NCI-H1105 (cell line): ENCODE results near the gene NOTCH2NLA.
"Not testable (repeated sequence)": the region's sequence is repeated elsewhere in the genome, so short reads cannot be mapped to it uniquely, and the experiment has no call there.

Experiments used
- DNase-seq: peaks from one replicate; lab custom pipeline; 2025; lab: John Stamatoyannopoulos, UW

Gene NOTCH2NLA

GRCh38 chr1:146228710-146229477, at the start of gene NOTCH2NLA:
TSS of gene NOTCH2NLA (minus strand) at chr1:146229021. CDS start at chr1:146189337, 39,684 bp downstream.
- DNase-seq: not testable (repeated sequence)

- DNase-seq: not testable (repeated sequence)
Observed at GRCh38 chr1:146278346-146278745, 49.5 kb upstream of the NOTCH2NLA start.

GRCh38 chr1:146277087-146277486, 48.3 kb upstream of the NOTCH2NLA start:
- DNase-seq: not testable (repeated sequence)

- DNase-seq: not testable (repeated sequence)
Observed at GRCh38 chr1:146274083-146274482, 45.3 kb upstream of the NOTCH2NLA start.

GRCh38 chr1:146273194-146273593, 44.4 kb upstream of the NOTCH2NLA start:
- not testable (repeated sequence) for DNase-seq

- DNase-seq: not testable (repeated sequence)
Observed at GRCh38 chr1:146272734-146273133, 43.9 kb upstream of the NOTCH2NLA start.

GRCh38 chr1:146271977-146272376, 43.2 kb upstream of the NOTCH2NLA start:
- not testable (repeated sequence) for DNase-seq

GRCh38 chr1:146270129-146270528, 41.3 kb upstream of the NOTCH2NLA start:
- DNase-seq: not testable (repeated sequence)

GRCh38 chr1:146266179-146266748, 37.4 kb upstream of the NOTCH2NLA start:
- DNase-seq: not testable (repeated sequence)

- DNase-seq: not testable (repeated sequence)
Observed at GRCh38 chr1:146264761-146265160, 35.9 kb upstream of the NOTCH2NLA start.

- not testable (repeated sequence) for DNase-seq
Observed at GRCh38 chr1:146260006-146260730, 31.3 kb upstream of the NOTCH2NLA start.

- DNase-seq: not testable (repeated sequence)
Observed at GRCh38 chr1:146257992-146258552, 29.3 kb upstream of the NOTCH2NLA start.

GRCh38 chr1:146254569-146255197, 25.9 kb upstream of the NOTCH2NLA start:
- not testable (repeated sequence) for DNase-seq

GRCh38 chr1:146253249-146253855, 24.5 kb upstream of the NOTCH2NLA start:
- DNase-seq: not testable (repeated sequence)

GRCh38 chr1:146251523-146251922, 22.7 kb upstream of the NOTCH2NLA start:
- not testable (repeated sequence) for DNase-seq

GRCh38 chr1:146248643-146249042, 19.8 kb upstream of the NOTCH2NLA start:
- not testable (repeated sequence) for DNase-seq

GRCh38 chr1:146236626-146237025, 7.8 kb upstream of the NOTCH2NLA start:
- DNase-seq: not testable (repeated sequence)

- DNase-seq: not testable (repeated sequence)
Observed at GRCh38 chr1:146236026-146236601, 7.3 kb upstream of the NOTCH2NLA start.

GRCh38 chr1:146228144-146228682, 608 bp downstream of the NOTCH2NLA start:
- not testable (repeated sequence) for DNase-seq

- not testable (repeated sequence) for DNase-seq
Observed at GRCh38 chr1:146174531-146174930, 54.3 kb downstream of the NOTCH2NLA start.

- not testable (repeated sequence) for DNase-seq
Observed at GRCh38 chr1:146167740-146168139, 61.1 kb downstream of the NOTCH2NLA start.
